Measurements from ENCODE around the gene TNRC18. TPM values are rescaled to one million over a fixed set of nuclear protein-coding genes. Genes with fewer than 3 reads are reported as not detected.
"Not testable (repeated sequence)": the region's sequence is repeated elsewhere in the genome, so short reads cannot be mapped to it uniquely, and the experiment has no call there.

Gene TNRC18
- total RNA-seq, 2 experiments from 2014 or later, result 51.9 to 57.2 TPM

DNA sequence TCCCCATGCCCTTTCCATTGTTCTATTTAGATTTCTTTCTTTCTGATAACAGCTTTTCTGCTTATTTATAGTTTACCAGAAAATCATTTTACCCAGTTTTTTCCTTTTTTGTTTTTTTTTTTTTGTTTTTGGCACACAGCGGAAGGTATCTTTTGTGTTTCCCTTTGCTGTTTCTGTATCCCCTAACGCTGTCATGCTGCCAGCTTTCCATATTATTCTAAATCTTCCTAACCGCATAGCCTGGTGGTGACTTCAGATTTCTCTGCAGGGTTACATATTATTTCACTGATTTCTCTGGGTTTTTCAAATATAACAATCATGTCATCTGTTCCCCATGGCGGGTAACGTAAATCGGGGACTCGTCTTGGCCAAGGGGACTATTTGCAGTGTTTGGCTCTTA lies 144.9 kb downstream of the TNRC18 start:
- Mint-ChIP-seq H3K4me1 (no peaks in the 10 kb centered on the region), H3K9me3 (no peaks in the 10 kb centered on the region), H3K4me3 (no peak overlapping the region), H3K36me3 (no peaks in the 10 kb centered on the region), H3K27ac (no peak overlapping the region), H3K27me3 (peaks cover 15% of the 10 kb centered on the region)
- no peak for ATAC-seq (ENCODE audit: low read depth)
- POLR2A ChIA-PET, result no interaction called here
- DNase-seq, result no peak

- H3K27me3 Mint-ChIP-seq, result peaks cover 15% of the 10 kb centered on the region
- H3K36me3 Mint-ChIP-seq, result no peaks in the 10 kb centered on the region
- H3K4me1 Mint-ChIP-seq, result peaks cover 1% of the 10 kb centered on the region
- H3K27ac Mint-ChIP-seq, result no peak overlapping the region
- peaks cover 2% of the 10 kb centered on the region for H3K9me3 Mint-ChIP-seq
- no peak overlapping the region for H3K4me3 Mint-ChIP-seq
- POLR2A ChIA-PET, result no interaction called here
- no peak for ATAC-seq (ENCODE audit: low read depth)
- no peak for DNase-seq
These were observed 147.0 kb downstream of the TNRC18 start for GRCh38 chr7:5276611-5277010.

- DNase-seq; H3K27ac Mint-ChIP-seq; H3K4me3 Mint-ChIP-seq; H3K9me3 Mint-ChIP-seq; H3K36me3 Mint-ChIP-seq; ATAC-seq (ENCODE audit: low read depth); POLR2A ChIA-PET; H3K4me1 Mint-ChIP-seq: not testable (repeated sequence)
- H3K27me3 Mint-ChIP-seq, result peaks cover 13% of the 10 kb centered on the region
These were observed 147.5 kb downstream of the TNRC18 start for GRCh38 chr7:5276123-5276522.

- H3K4me1 Mint-ChIP-seq; ATAC-seq (ENCODE audit: low read depth); H3K36me3 Mint-ChIP-seq; H3K9me3 Mint-ChIP-seq; H3K27ac Mint-ChIP-seq; POLR2A ChIA-PET; H3K4me3 Mint-ChIP-seq; DNase-seq: not testable (repeated sequence)
- H3K27me3 Mint-ChIP-seq, result peaks cover 13% of the 10 kb centered on the region
These were observed 148.1 kb downstream of the TNRC18 start for GRCh38 chr7:5275510-5275909.

DNA sequence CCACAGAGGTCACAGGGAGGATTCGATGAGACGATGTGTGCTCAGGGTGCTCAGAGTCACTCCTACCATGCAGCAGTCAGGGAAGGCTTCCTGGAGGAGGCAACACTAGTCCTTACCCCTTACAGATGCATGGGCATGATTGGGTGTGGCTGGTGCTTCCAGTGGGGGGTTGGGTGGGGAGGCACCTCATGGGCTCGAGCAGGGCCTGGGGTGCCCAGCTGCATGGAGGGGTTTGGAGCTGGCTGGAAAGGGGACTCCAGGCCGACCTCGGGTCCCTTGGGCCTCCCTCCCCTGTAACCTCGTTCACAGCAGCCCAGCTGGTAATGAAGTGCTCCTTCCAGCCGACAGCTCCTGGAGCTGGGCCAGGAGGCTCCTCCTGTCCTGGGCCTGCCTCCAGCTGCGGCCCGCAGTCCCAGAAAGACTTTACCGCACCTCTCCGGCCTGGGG lies 148.6 kb downstream of the TNRC18 start:
- H3K4me1 Mint-ChIP-seq; H3K36me3 Mint-ChIP-seq; DNase-seq; H3K27ac Mint-ChIP-seq; H3K9me3 Mint-ChIP-seq; POLR2A ChIA-PET; H3K4me3 Mint-ChIP-seq; ATAC-seq (ENCODE audit: low read depth): not testable (repeated sequence)
- H3K27me3 Mint-ChIP-seq, result peaks cover 13% of the 10 kb centered on the region

GRCh38 chr7:5274441-5274840 lies 149.2 kb downstream of the TNRC18 start:
- Mint-ChIP-seq H3K27ac (no peak overlapping the region), H3K9me3 (peaks cover 2% of the 10 kb centered on the region), H3K4me1 (peaks cover 1% of the 10 kb centered on the region), H3K36me3 (no peaks in the 10 kb centered on the region), H3K27me3 (peaks cover 13% of the 10 kb centered on the region), H3K4me3 (no peak overlapping the region)
- POLR2A ChIA-PET, result no interaction called here
- DNase-seq (no peak), ATAC-seq (ENCODE audit: low read depth) (no peak)

DNA sequence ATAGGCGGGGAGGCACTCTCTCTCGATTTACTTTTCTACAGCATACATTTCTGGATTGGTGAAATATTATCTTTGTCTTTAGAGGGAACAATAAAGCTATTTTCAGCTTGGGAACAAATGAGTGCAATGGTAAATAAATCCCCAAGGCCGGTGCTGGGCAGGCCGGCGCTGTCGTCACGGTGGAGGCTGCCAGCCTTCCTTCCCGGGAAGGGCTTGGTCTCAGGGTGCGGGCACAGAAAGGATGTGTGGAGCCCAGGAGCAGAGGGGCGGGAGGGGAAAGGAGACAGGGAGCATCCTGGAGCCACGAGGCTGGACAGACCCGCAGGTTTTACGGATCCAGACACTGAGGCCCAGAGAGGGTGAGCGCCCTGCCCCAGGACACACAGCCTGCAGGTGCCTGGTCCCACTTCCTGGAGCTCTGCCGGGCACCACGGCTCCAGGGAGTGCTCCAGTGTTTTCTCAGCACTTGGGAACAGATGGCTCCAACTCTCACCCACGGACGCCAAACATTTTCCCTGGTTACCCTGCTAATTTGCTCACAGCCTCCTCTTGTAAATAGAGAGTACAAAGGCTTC lies 149.7 kb downstream of the TNRC18 start:
- DNase-seq; POLR2A ChIA-PET; H3K27ac Mint-ChIP-seq; H3K4me3 Mint-ChIP-seq; ATAC-seq (ENCODE audit: low read depth); H3K4me1 Mint-ChIP-seq; H3K9me3 Mint-ChIP-seq; H3K36me3 Mint-ChIP-seq: not testable (repeated sequence)
- peaks cover 12% of the 10 kb centered on the region for H3K27me3 Mint-ChIP-seq

DNA sequence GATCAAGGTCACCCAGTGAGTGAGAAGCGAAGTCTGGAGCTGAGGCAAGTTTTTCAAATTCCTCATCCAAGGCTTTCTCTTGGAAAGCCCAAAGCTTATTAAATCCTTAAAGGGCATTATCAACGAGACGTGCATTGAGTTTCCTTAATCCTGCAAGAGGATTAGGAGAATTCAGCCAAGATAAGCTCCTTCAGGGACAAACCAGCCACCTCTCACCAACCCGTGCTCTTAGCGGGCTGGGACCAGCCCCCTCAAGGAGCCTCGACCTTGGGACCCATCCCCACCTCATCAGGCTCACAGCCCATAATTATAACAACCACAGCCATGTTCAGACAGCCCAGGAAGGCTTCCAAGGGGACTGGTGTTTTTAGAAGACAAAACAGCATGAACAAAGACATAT lies 152.8 kb downstream of the TNRC18 start:
- H3K27me3 Mint-ChIP-seq, result peaks cover 2% of the 10 kb centered on the region
- H3K9me3 Mint-ChIP-seq, result peaks cover 2% of the 10 kb centered on the region
- POLR2A ChIA-PET, result no interaction called here
- ATAC-seq (ENCODE audit: low read depth) (no peak), DNase-seq (no peak)
- peaks cover 1% of the 10 kb centered on the region for H3K4me1 Mint-ChIP-seq
- H3K27ac Mint-ChIP-seq, result no peak overlapping the region
- H3K36me3 Mint-ChIP-seq, result no peaks in the 10 kb centered on the region
- no peak overlapping the region for H3K4me3 Mint-ChIP-seq

DNA sequence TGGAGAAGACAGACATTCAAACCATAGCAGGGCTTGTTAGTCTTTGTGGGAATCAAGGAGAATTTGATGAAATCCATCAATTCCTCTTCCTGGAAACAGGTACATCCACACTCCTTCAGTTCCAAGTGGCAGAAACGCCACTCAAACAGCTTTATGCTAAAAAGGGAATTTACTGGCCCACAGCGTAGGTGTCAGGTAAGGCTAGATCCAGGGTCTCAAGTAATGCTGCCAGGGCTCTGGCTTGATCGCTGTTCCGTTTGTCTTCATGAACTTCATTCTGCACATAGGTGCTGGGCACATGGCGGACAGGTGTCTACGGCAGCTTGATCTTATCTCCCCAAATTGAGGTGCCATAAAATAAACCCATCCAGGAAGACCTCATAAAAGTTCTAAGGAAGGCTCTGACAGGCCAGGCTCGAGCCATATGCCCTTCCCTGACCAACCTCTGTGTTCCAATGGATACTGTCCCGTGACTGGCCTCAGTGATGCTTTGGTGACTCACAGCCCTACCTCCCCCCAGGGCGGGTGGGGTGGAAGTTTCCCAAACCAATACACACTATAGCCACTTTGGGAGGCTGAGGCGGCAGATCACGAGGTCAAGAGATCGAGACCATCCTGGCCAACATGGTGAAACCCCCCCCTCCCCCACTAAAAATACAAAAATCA lies 153.5 kb downstream of the TNRC18 start:
- H3K27ac Mint-ChIP-seq; DNase-seq; H3K9me3 Mint-ChIP-seq; ATAC-seq (ENCODE audit: low read depth); H3K4me3 Mint-ChIP-seq; H3K4me1 Mint-ChIP-seq; H3K36me3 Mint-ChIP-seq; POLR2A ChIA-PET; H3K27me3 Mint-ChIP-seq: not testable (repeated sequence)

GRCh38 chr7:5267829-5268228 lies 155.8 kb downstream of the TNRC18 start:
- H3K4me3 Mint-ChIP-seq; H3K36me3 Mint-ChIP-seq; H3K27me3 Mint-ChIP-seq; H3K27ac Mint-ChIP-seq; DNase-seq; H3K9me3 Mint-ChIP-seq; ATAC-seq (ENCODE audit: low read depth); POLR2A ChIA-PET; H3K4me1 Mint-ChIP-seq: not testable (repeated sequence)

DNA sequence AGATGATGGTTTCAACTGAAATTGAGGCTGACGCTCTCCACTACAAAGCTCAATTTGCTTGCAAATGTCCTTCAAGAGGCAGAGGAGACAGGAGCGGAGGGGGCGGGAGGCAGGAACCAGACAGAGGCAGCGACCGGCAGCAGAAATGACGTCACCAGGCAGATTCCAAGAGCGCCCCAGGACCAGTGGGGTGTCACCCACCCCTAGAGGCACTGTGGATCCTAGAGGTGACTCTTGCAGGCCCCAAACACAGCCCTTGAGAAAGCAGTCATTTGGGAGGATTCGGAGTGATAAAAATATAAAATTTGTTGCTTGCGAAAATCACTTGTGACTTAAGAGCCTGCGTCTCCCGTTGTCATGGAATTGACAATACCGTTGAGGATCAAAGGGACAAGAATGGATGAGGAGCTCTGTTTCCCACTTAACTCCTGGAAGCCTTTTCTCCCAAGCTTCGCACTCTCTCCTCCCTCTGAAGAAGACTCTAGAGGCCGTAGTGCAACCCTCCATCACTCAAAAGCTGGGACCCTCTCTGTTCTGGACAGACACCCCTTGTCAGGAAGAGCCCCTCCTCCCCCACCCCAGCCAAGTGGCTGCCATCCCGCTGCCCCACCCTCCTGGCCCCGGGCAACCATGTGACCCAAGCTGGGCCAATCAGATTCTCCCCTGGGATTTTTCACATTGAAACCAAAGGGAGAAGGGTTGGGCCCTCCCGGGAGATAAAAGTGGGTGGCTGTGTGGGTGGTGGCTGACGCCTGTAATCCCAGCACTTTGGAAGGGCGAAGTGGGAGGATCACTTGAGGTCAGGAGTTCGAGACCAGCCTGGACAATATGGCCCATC lies 157.2 kb downstream of the TNRC18 start:
- POLR2A ChIA-PET, result no interaction called here
- ATAC-seq (ENCODE audit: low read depth) (no peak), DNase-seq (no peak)
- Mint-ChIP-seq H3K27ac (no peak overlapping the region), H3K36me3 (no peaks in the 10 kb centered on the region), H3K9me3 (no peaks in the 10 kb centered on the region), H3K4me3 (no peak overlapping the region), H3K4me1 (no peaks in the 10 kb centered on the region), H3K27me3 (no peaks in the 10 kb centered on the region)

DNA sequence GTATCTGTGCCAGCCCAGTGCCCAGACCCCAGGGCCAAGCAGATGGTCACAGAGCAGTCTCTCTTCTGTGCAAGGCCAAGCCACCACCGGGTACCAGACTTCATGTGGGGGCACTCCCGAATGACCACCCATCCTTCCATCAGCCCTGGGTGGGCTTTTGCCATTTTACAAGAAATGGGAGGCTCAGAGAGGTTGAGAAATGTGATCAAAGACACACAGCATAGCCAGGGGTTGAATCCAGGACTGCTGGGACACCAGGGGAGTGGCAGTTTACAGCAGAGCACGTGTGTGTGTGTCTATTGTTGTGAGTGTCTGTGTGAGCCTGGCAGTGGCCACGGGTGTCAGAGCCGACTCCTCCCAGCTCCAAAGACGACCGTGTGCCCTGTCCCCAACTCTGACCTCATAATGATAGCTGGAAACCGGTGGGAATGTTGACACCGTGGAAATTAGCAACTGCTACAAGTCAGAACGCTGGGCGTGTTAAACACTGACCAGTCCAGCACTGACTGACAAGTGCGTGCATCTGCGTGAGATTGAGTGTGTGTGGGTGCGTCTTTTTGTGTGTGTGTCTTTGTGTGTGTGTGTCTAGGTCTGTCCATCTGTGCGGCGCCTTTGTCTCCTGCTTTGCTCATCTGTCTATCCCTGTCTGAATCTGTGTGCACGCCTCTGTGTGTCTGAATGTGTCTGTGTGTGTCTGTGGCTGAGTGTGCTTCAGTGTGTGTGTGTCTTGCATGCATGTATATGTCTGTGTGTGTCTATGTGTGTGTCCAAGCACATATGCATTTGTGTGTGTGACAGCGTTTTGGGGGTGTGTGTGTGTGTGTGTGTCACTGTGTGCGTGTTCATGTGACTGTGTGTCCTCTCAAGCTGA lies 158.1 kb downstream of the TNRC18 start:
- POLR2A ChIA-PET, result no interaction called here
- H3K9me3 Mint-ChIP-seq, result no peaks in the 10 kb centered on the region
- no peak overlapping the region for H3K27ac Mint-ChIP-seq
- no peak for ATAC-seq (ENCODE audit: low read depth)
- no peak for DNase-seq
- H3K4me3 Mint-ChIP-seq, result no peak overlapping the region
- no peaks in the 10 kb centered on the region for H3K4me1 Mint-ChIP-seq
- no peaks in the 10 kb centered on the region for H3K27me3 Mint-ChIP-seq
- no peaks in the 10 kb centered on the region for H3K36me3 Mint-ChIP-seq

GRCh38 chr7:5263066-5263465 lies 160.6 kb downstream of the TNRC18 start:
- H3K4me1 Mint-ChIP-seq; H3K9me3 Mint-ChIP-seq; DNase-seq; POLR2A ChIA-PET; H3K27ac Mint-ChIP-seq; H3K4me3 Mint-ChIP-seq; ATAC-seq (ENCODE audit: low read depth); H3K36me3 Mint-ChIP-seq; H3K27me3 Mint-ChIP-seq: not testable (repeated sequence)
